Breast epithelium (tissue), 4 donors: ENCODE data around the gene CNNM4. TPM values are rescaled to one million over a fixed set of nuclear protein-coding genes. Genes with fewer than 3 reads are reported as not detected.

Source experiments
- DNase-seq, 2 donors: peaks; one replicate each; pipeline ENCODE4 v3.0.0-alpha.2; 2019; ENCODE audit warnings: low spot score in 2 of 2
- H3K27ac ChIP-seq, 2 donors: fragments of 200-600 bp; sonication (generic) in 1 of 2; one replicate each; pipeline ENCODE4 v1.5.1; 2016 to 2019; ENCODE audit warnings: mild to moderate bottlenecking in 1 of 2
- H3K27me3 ChIP-seq, 2 donors: fragments of 200-600 bp; sonication (generic) in 1 of 2; one replicate each; pipeline versions ENCODE4 v1.5.1 to v1.6.0; 2017 to 2019; ENCODE audit warnings: control low read depth in 1 of 2, mild to moderate bottlenecking in 1 of 2
- H3K36me3 ChIP-seq: fragments of 200-600 bp; one replicate; pipeline ENCODE4 v1.5.1; 2019
- H3K4me1 ChIP-seq, 2 donors: fragments of 200-600 bp; sonication (generic); one replicate each; pipeline ENCODE4 v1.5.1; 2016 to 2019; ENCODE audit warnings: control low read depth in 1 of 2
- H3K4me3 ChIP-seq, 3 donors: fragments of 200-600 bp; sonication (generic); 1 replicate in 2 of 3; 2 replicates in 1 of 3; pipeline ENCODE4 v1.5.1; 2016 to 2019; ENCODE audit warnings: mild to moderate bottlenecking in 3 of 3, moderate library complexity in 2 of 3
- H3K9me3 ChIP-seq, 2 donors: fragments of 200-600 bp; sonication (generic) in 1 of 2; one replicate each; pipeline ENCODE4 v1.5.1; 2016 to 2019; ENCODE audit warnings: control low read depth in 1 of 2
- POLR2A ChIP-seq: fragments of 450-650 bp; IDR thresholded peaks from one replicate; pipeline ENCODE4 v1.6.1; 2016; ENCODE audit warnings: antibody characterized with exemption, mild to moderate bottlenecking, moderate library complexity
- POLR2AphosphoS5 ChIP-seq, 3 donors: sonication (generic); formaldehyde crosslinking; IDR thresholded peaks; one replicate each; pipeline ENCODE4 v1.6.1; 2017; ENCODE audit warnings: antibody characterized with exemption in 3 of 3
- intact Hi-C: fragments of 100-400 bp; cut with DNase I; formaldehyde crosslinking; loops from one replicate; pipeline ENCODE4 v1.15.1; 2023; ENCODE audit warnings: low total_unique reads
- total RNA-seq, 3 donors: library from RNA; depleted of rRNA; stranded (reverse); fragments of >200 nt; gene quantifications; one replicate each; pipeline ENCODE4 v1.1.0, GENCODE V29; 2016
- TF ChIP-seq, protein P1 (sequence below), 3 donors: fragments of 450-650 bp; IDR thresholded peaks; one replicate each; pipeline ENCODE4 v1.5.1; 2016 to 2017; ENCODE audit warnings: antibody characterized with exemption in 3 of 3, mild to moderate bottlenecking in 3 of 3, moderate library complexity in 3 of 3

Gene CNNM4
- total RNA-seq, 3 donors from 2014 or later: 2.7 to 12.1 (median 9.5) TPM

GRCh38 chr2:96823198-96823597 lies 62.5 kb downstream of the CNNM4 start:
- no peaks in the 10 kb centered on the region for H3K9me3 ChIP-seq
- H3K36me3 ChIP-seq: no peaks in the 10 kb centered on the region
- TF ChIP-seq POLR2A (no peak), POLR2AphosphoS5 (IDR thresholded peaks at IDR 0.05) (peak in 1 of 3 donors; percentile 26)
- TF ChIP-seq, protein P1, sequence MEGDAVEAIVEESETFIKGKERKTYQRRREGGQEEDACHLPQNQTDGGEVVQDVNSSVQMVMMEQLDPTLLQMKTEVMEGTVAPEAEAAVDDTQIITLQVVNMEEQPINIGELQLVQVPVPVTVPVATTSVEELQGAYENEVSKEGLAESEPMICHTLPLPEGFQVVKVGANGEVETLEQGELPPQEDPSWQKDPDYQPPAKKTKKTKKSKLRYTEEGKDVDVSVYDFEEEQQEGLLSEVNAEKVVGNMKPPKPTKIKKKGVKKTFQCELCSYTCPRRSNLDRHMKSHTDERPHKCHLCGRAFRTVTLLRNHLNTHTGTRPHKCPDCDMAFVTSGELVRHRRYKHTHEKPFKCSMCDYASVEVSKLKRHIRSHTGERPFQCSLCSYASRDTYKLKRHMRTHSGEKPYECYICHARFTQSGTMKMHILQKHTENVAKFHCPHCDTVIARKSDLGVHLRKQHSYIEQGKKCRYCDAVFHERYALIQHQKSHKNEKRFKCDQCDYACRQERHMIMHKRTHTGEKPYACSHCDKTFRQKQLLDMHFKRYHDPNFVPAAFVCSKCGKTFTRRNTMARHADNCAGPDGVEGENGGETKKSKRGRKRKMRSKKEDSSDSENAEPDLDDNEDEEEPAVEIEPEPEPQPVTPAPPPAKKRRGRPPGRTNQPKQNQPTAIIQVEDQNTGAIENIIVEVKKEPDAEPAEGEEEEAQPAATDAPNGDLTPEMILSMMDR (IDR thresholded peaks at IDR 0.05): no peak
- no peak for DNase-seq
- H3K4me3 ChIP-seq: no peak overlapping the region
- peaks cover 10 to 14% of the 10 kb centered on the region in 2 donors for H3K4me1 ChIP-seq
- intact Hi-C loops: no loop called here
- no peaks in the 10 kb centered on the region for H3K27me3 ChIP-seq
- no peak overlapping the region for H3K27ac ChIP-seq

DNA sequence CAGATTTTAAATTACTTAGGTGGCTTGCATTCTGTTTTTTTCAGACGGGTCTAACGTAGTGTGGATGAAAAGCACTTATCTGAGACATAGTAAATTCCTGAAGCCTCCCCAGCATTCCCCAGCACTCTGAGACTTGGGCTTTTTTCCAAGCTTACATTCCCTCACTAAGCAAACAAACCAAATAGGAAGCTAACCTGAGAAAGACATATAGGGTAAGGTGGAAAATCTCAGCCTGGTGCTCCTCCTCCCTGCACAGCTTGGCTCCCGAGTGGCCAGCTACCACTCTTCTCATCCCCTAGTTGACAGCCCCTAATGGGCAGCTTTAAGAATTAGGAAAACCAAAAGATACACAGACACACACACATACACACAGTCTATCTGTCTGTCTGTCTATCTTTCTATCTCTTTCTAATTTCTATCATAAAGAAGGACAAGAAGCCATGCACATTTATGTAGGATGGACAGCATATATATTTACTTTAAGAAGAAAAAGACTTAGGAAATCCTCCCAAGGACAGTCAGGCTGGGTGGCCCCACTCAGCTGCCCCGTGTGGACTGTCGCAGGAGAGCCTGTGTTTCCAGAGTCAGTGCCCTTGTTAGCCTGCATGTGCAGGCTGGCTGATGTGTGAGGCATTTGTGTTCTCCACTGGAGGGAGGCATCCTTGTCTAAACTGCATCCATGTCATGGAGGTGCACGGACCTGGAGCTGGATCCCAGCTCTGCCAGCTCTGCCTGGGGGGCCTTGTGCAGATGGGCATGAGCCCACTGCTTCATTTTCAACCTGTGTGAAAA lies 63.6 kb downstream of the CNNM4 start:
- DNase-seq: no peak
- intact Hi-C loops: no loop called here
- H3K9me3 ChIP-seq: no peaks in the 10 kb centered on the region
- TF ChIP-seq POLR2A: no peak
- TF ChIP-seq POLR2AphosphoS5 (IDR thresholded peaks at IDR 0.05): no peak
- TF ChIP-seq, protein P1 (IDR thresholded peaks at IDR 0.05): no peak
- H3K36me3 ChIP-seq: no peaks in the 10 kb centered on the region
- no peak overlapping the region for H3K4me3 ChIP-seq
- H3K27ac ChIP-seq: no peak overlapping the region
- peaks cover 0 to 5% of the 10 kb centered on the region in 2 donors for H3K4me1 ChIP-seq
- no peaks in the 10 kb centered on the region for H3K27me3 ChIP-seq

DNA sequence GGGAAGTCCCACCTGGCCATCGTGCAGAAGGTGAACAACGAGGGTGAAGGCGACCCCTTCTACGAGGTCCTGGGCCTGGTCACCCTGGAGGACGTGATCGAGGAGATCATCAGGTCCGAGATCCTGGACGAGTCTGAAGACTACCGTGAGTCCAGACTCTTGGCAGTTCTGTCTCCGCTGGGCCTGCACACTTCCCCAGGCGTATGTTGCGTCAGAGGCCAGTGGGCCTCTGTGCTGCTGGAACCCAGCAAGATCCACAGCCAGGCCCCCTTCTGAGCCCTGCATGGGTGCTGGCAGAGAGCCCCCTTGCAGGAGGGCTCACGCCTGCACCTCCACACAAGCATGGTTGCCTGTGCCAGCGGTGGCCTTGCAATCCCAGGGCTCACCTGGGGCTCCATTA lies 64.4 kb downstream of the CNNM4 start:
- H3K36me3 ChIP-seq: no peaks in the 10 kb centered on the region
- no peak for DNase-seq
- H3K4me3 ChIP-seq: no peak overlapping the region
- intact Hi-C loops: no loop called here
- TF ChIP-seq, protein P1 (IDR thresholded peaks at IDR 0.05): no peak
- no peak for TF ChIP-seq POLR2A
- no peaks in the 10 kb centered on the region for H3K9me3 ChIP-seq
- no peaks in the 10 kb centered on the region for H3K27me3 ChIP-seq
- no peak overlapping the region for H3K27ac ChIP-seq
- no peaks in the 10 kb centered on the region for H3K4me1 ChIP-seq

DNA sequence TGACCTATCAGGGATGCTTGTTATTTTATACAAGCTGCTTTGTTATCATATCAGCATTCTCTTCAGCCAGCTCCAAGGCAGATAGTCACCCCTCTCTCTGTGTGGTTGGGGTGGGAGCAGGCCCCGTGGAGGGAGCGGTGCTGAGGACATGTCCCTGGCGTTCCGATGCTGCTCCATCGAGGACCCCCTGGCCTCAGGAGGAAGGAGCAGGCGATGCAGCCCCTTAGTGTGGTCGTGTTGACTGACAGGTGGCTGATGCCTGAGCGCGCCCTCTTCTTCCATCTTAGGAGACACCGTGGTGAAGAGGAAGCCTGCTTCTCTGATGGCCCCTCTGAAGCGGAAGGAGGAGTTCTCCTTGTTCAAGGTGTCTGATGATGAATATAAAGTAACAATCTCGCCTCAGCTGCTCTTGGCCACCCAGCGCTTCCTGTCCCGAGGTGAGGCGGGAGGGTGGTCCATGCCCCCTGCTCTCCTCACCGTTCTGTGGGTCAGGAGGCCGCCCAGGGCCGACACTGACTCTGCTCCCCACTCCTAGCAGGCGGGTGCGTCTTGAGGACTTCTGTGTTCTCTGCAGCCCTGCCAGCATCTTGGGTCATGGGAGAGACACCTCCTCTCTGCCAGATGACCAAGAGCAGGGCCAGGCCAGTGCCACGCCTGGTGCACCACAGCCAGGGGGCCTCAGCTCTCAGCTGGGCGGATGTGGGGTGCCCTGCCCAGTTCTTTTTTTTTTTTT lies 66.0 kb downstream of the CNNM4 start:
- no peak for DNase-seq
- TF ChIP-seq, protein P1 (IDR thresholded peaks at IDR 0.05): no peak
- TF ChIP-seq POLR2A (no peak), POLR2AphosphoS5 (IDR thresholded peaks at IDR 0.05) (no peak)
- Histone ChIP-seq H3K4me1 (no peaks in the 10 kb centered on the region), H3K9me3 (no peaks in the 10 kb centered on the region), H3K4me3 (no peak overlapping the region), H3K27ac (no peak overlapping the region), H3K36me3 (no peaks in the 10 kb centered on the region), H3K27me3 (no peaks in the 10 kb centered on the region)
- intact Hi-C loops: no loop called here

DNA sequence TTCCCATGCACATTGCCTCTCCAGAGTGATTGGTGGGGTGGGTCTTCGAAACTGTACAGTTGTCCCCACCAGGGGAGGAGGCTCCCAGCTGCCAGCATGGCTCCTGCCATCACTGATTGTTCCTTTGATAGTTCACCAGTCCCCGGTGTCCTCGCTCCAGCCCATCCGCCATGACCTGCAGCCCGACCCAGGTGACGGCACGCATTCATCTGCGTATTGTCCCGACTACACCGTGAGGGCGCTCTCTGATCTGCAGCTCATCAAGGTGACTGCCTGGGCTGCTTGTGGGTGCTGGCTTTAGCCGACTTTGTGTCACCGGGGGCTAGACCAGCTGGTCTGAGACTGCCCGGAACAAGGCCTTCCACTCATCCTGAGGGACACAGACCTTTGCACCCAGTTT lies 67.7 kb downstream of the CNNM4 start:
- Histone ChIP-seq H3K36me3 (no peaks in the 10 kb centered on the region), H3K27me3 (no peaks in the 10 kb centered on the region), H3K9me3 (no peaks in the 10 kb centered on the region), H3K4me1 (no peaks in the 10 kb centered on the region), H3K4me3 (no peak overlapping the region), H3K27ac (no peak overlapping the region)
- TF ChIP-seq, protein P1 (IDR thresholded peaks at IDR 0.05): no peak
- TF ChIP-seq POLR2AphosphoS5 (IDR thresholded peaks at IDR 0.05) (no peak), POLR2A (no peak)
- intact Hi-C loops: no loop called here
- DNase-seq: no peak
